DMS 273 (cell line): ENCODE results near the gene MYL12B.
"Not testable (repeated sequence)": the region's sequence is repeated elsewhere in the genome, so short reads cannot be mapped to it uniquely, and the experiment has no call there.

Source experiments
- DNase-seq: peaks from one replicate; lab custom pipeline; 2025; ENCODE audit not compliant: unreplicated experiment; lab: John Stamatoyannopoulos, UW

MYL12B gene

GRCh38 chr18:3294435-3295080, 32.6 kb downstream of the MYL12B start:
- peak; percentile 20 for DNase-seq

GRCh38 chr18:3297025-3297984, 35.4 kb downstream of the MYL12B start:
- DNase-seq = peak; percentile 97

DNA sequence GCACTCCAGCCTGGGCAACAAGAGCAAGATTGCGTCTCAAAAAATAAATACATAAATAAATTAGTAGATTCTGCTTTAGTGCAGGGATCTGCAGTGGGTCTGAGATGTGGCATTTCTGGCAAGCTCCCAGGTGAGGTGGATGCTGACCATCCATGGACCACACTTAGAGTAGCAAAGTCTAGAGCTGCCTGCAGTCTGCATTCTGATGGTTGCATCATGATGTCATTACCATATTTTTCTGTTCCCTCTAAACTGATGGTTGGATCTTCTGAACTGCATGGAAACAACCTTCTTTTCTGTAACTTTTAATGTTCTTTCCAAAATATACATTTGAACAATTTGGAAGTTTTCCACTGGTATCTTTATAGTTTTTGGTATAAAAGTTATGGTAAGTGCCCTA, 42.9 kb downstream of the MYL12B start:
- DNase-seq = no peak

DNA sequence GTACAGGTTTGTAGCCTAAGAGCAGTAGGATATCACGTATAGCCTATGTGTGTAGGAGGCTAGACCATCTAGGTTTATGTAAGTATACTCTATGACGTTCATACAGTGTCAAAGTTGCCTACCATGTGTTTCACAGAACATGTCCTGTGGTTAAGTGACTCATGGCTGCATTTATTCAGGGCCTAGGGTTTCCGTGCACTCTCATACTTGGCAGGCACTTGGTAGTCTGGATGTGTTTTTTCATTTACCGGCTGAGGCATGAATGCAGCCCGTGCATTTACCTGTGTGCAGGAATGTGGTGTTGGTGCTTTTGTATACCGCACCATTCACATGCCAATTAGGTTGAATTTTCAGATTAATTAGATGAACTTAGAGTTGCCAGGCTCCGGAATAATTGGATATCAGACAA, 43.4 kb downstream of the MYL12B start:
- no peak for DNase-seq

GRCh38 chr18:3305933-3306332, 44.0 kb downstream of the MYL12B start:
- DNase-seq = no peak

DNA sequence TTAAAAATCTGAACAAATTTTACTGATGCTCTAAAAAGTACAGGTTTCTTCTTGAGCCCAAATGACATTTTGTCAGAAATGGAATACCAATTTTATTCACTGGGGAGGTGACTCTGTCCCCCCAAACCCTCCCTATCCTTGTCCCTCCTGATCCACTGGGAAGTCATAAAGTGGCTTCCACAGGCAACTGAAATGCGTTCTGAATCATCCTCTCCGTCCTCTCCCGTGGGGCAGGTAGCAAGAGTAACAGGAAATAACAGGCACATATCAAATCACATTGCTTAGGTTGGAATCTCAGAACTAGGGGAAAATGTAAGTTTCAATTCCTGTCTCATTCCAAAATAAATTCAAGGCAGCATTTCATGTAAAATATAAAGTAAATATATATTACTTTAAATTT, 44.5 kb downstream of the MYL12B start:
- DNase-seq = no peak

GRCh38 chr18:3313685-3314084, 51.8 kb downstream of the MYL12B start:
- no peak for DNase-seq

DNA sequence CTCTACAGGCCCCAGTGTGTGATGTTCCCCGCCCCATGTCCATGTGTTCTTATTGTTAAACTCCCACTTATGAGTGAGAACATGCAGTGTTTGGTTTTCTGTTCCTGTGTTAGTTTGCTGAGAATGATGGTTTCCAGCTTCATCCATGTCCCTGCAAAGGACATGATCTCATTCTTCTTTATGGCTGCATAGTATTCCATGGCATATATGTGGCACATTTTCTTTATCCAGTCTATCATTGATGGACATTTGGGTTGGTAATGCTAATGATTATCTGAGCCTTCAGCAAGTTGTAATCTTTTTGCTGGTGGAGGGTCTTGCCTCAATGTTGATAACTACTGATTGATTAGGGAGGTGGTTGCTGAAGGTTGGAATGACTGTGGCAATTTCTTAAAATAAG, 53.4 kb downstream of the MYL12B start:
- DNase-seq = not testable (repeated sequence)

- no peak for DNase-seq
Measured at GRCh38 chr18:3319399-3319798, 57.5 kb downstream of the MYL12B start.

GRCh38 chr18:3319894-3320454, 58.0 kb downstream of the MYL12B start:
- DNase-seq = peak; percentile 22

- DNase-seq = peak; percentile 65
Measured at GRCh38 chr18:3321133-3321812, 59.3 kb downstream of the MYL12B start.

GRCh38 chr18:3323900-3324299, 62.0 kb downstream of the MYL12B start:
- DNase-seq = peak; percentile 26
